ENCODE results near the gene CSRNP3. TPM values are rescaled to one million over a fixed set of nuclear protein-coding genes. Genes with fewer than 3 reads are reported as not detected.

Gene CSRNP3
- total RNA-seq, 4 donors from 2014 or later, result 0.37 to 11.1 (median 3.2) TPM

- H3K27me3 ChIP-seq, result no peaks in the 10 kb centered on the region
- DNase-seq, result no peak
- H3K36me3 ChIP-seq, result no peaks in the 10 kb centered on the region
- H3K9me3 ChIP-seq, result no peaks in the 10 kb centered on the region
- no peak overlapping the region for H3K4me3 ChIP-seq
- in situ Hi-C loops (cut with MboI; ENCODE audit: low pct_ligation_motif_present in 1 of 4, low pct_unique_long_range_greater_than_20kb in 1 of 4, low sequenced_read_pairs in 3 of 4) (no loop called here), intact Hi-C loops (cut with DNase I; ENCODE audit: low total_unique reads) (no loop called here)
- WGBS, 2 donors (ENCODE audit: low coverage in 1 of 2), result 59 to 93% methylated on average over 1 of the region's 1 CpG
- H3K4me1 ChIP-seq, result no peaks in the 10 kb centered on the region
- no peak overlapping the region for H3K27ac ChIP-seq
- TF ChIP-seq EP300 (IDR thresholded peaks at IDR 0.05; ENCODE audit: low read depth) (no peak), POLR2AphosphoS5 (IDR thresholded peaks at IDR 0.05) (no peak), CTCF (IDR thresholded peaks at IDR 0.05) (no peak), POLR2A (IDR thresholded peaks at IDR 0.05) (no peak)
These were observed 14.6 kb upstream of the CSRNP3 start for GRCh38 chr2:165454905-165455304.

GRCh38 chr2:165456027-165456426, 13.5 kb upstream of the CSRNP3 start:
- no peak overlapping the region for H3K27ac ChIP-seq
- H3K4me3 ChIP-seq, result no peak overlapping the region
- H3K27me3 ChIP-seq, result no peaks in the 10 kb centered on the region
- H3K9me3 ChIP-seq, result no peaks in the 10 kb centered on the region
- TF ChIP-seq POLR2A (IDR thresholded peaks at IDR 0.05) (no peak), CTCF (IDR thresholded peaks at IDR 0.05) (no peak)
- no peaks in the 10 kb centered on the region for H3K36me3 ChIP-seq
- no peaks in the 10 kb centered on the region for H3K4me1 ChIP-seq
- intact Hi-C loops (cut with DNase I; ENCODE audit: low total_unique reads), result no loop called here
- in situ Hi-C loops (cut with MboI; ENCODE audit: low pct_ligation_motif_present in 1 of 4, low pct_unique_long_range_greater_than_20kb in 1 of 4, low sequenced_read_pairs in 3 of 4), result no loop called here
- WGBS, 2 donors (ENCODE audit: low coverage in 1 of 2), result 23 to 43% methylated on average over 1 of the region's 1 CpG
- no peak for DNase-seq

- DNase-seq, result no peak
- 81% methylated on average over 3 of the region's 3 CpGs for WGBS, 2 donors (ENCODE audit: low coverage in 1 of 2)
- Histone ChIP-seq H3K4me3 (no peak overlapping the region), H3K9me3 (no peaks in the 10 kb centered on the region), H3K4me1 (no peaks in the 10 kb centered on the region), H3K27me3 (no peaks in the 10 kb centered on the region), H3K36me3 (no peaks in the 10 kb centered on the region), H3K27ac (no peak overlapping the region)
- TF ChIP-seq POLR2A (IDR thresholded peaks at IDR 0.05), result no peak
- TF ChIP-seq EP300 (IDR thresholded peaks at IDR 0.05; ENCODE audit: low read depth), result no peak
- no peak for TF ChIP-seq POLR2AphosphoS5 (IDR thresholded peaks at IDR 0.05)
- no peak for TF ChIP-seq CTCF (IDR thresholded peaks at IDR 0.05)
- in situ Hi-C loops (cut with MboI; ENCODE audit: low pct_ligation_motif_present in 1 of 4, low pct_unique_long_range_greater_than_20kb in 1 of 4, low sequenced_read_pairs in 3 of 4) (no loop called here), intact Hi-C loops (cut with DNase I; ENCODE audit: low total_unique reads) (no loop called here)
These were observed 7.1 kb upstream of the CSRNP3 start for GRCh38 chr2:165462443-165462842.

- no peak overlapping the region for H3K27ac ChIP-seq
- intact Hi-C loops (cut with DNase I; ENCODE audit: low total_unique reads), result no loop called here
- 92 to 96% methylated on average over 2 of the region's 2 CpGs for WGBS, 2 donors (ENCODE audit: low coverage in 1 of 2)
- H3K4me3 ChIP-seq, result no peak overlapping the region
- TF ChIP-seq POLR2AphosphoS5 (IDR thresholded peaks at IDR 0.05) (no peak), POLR2A (IDR thresholded peaks at IDR 0.05) (no peak), CTCF (IDR thresholded peaks at IDR 0.05) (no peak), EP300 (IDR thresholded peaks at IDR 0.05; ENCODE audit: low read depth) (no peak)
- peaks cover 0 to 19% (median 1%) of the 10 kb centered on the region in 4 donors for H3K4me1 ChIP-seq
- in situ Hi-C loops (cut with MboI; ENCODE audit: low pct_ligation_motif_present in 1 of 4, low pct_unique_long_range_greater_than_20kb in 1 of 4, low sequenced_read_pairs in 3 of 4), result no loop called here
- DNase-seq, result no peak
- H3K36me3 ChIP-seq, result no peaks in the 10 kb centered on the region
- no peaks in the 10 kb centered on the region for H3K27me3 ChIP-seq
- no peaks in the 10 kb centered on the region for H3K9me3 ChIP-seq
These were observed 3.1 kb upstream of the CSRNP3 start for GRCh38 chr2:165466386-165466785.
